ENCODE data around the gene SAP30L.

Gene SAP30L

DNA sequence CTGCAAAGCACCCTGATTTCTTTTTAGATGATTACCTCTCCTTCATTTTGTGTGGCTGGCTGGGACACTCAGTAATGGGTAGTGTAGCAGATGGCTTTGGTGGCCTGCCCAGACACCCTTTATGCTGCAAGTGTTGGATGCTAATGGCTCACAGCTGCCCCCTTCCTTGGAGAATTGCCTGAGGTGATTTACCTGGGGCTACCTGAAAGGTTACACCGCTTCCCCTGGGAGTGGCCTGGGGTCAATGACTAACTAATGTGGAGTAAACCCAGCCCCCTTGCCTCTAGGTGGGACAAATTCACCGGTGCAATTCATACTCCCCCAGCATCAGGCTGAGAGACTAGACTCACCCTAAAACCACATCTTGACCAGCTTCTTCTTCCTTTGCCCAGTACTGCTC lies 55.8 kb downstream of the SAP30L start:
- Histone ChIP-seq H3K4me1 (ENCODE audit: insufficient read depth, low read length) (no peaks in the 10 kb centered on the region), H3K4me3 (ENCODE audit: low read length) (no peak overlapping the region), H3K9me3 (ENCODE audit: insufficient read depth, low read depth, low read length) (no peaks in the 10 kb centered on the region), H3K9ac (ENCODE audit: low read depth, low read length) (no peak overlapping the region), H3K36me3 (ENCODE audit: insufficient read depth, low read length) (no peaks in the 10 kb centered on the region), H3K27ac (ENCODE audit: low read depth, low read length) (no peak overlapping the region), H3K27me3 (ENCODE audit: insufficient read depth, low read length) (no peaks in the 10 kb centered on the region)
- WGBS, result 45% methylated on average over 2 of the region's 2 CpGs

DNA sequence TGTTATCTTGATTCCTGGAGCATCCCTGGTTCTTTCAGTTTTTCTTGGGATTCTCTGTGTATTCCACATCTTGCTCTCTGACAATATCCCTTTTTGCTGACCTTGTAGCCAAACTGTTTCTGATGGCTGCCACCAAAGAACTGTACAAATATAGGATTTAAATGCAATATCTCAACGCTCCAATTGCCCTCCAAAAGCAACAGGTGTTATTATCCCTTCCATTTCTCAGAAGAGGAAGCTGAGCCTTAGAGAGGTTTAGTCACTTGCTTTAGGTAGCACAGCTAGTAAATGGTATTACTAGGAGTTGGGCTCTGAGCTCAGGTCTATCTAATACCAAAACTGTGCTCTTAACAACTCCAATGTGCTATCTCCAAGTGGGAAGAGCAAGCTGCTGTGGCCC lies 56.4 kb downstream of the SAP30L start:
- WGBS, result no CpG with 5 or more reads among the region's 1 CpG
- no peaks in the 10 kb centered on the region for H3K27me3 ChIP-seq (ENCODE audit: insufficient read depth, low read length)
- no peaks in the 10 kb centered on the region for H3K9me3 ChIP-seq (ENCODE audit: insufficient read depth, low read depth, low read length)
- H3K27ac ChIP-seq (ENCODE audit: low read depth, low read length), result no peak overlapping the region
- H3K9ac ChIP-seq (ENCODE audit: low read depth, low read length), result no peak overlapping the region
- H3K4me1 ChIP-seq (ENCODE audit: insufficient read depth, low read length), result no peaks in the 10 kb centered on the region
- H3K36me3 ChIP-seq (ENCODE audit: insufficient read depth, low read length), result no peaks in the 10 kb centered on the region
- H3K4me3 ChIP-seq (ENCODE audit: low read length), result no peak overlapping the region

DNA sequence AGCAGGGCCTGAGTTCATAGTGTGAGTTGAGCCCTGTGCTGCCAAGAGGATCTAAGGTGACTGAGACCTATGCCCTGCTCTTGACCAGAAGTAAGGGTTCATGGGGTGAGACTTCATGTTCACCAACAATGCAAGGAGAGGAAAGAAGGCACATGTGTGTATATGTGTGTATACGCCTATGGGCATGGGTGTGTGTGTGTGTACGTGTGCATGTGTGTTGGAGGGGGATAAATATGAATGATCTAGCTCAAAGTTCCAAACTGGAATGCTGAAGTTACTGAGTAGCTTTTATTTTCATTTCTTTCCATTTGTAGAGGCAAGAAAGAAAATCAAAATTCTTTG lies 57.9 kb downstream of the SAP30L start:
- 92% methylated on average over 2 of the region's 2 CpGs for WGBS

DNA sequence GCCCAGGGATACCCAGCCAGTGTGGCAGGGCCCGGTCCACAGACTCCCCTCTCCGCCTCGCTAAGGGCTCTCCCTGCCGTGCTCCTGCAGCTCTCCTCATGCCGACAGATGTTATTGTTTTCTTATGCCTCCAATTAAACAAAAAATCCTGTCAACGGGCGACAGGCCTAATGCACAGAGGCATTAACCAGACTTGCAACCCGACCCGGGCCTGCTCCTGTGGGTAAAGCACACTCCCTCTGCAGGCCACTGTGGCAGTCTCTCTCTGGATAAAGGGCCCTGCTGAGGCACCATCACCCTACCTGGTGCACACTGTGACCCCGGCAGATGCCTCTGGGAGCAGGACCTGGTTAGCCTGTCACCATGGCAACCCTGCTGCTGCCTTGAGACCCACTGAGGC lies 59.8 kb downstream of the SAP30L start:
- no peak overlapping the region for H3K9ac ChIP-seq (ENCODE audit: low read depth, low read length)
- H3K4me3 ChIP-seq (ENCODE audit: low read length), result no peak overlapping the region
- no peaks in the 10 kb centered on the region for H3K36me3 ChIP-seq (ENCODE audit: insufficient read depth, low read length)
- H3K27me3 ChIP-seq (ENCODE audit: insufficient read depth, low read length), result no peaks in the 10 kb centered on the region
- no peaks in the 10 kb centered on the region for H3K9me3 ChIP-seq (ENCODE audit: insufficient read depth, low read depth, low read length)
- H3K4me1 ChIP-seq (ENCODE audit: insufficient read depth, low read length), result no peaks in the 10 kb centered on the region
- no peak overlapping the region for H3K27ac ChIP-seq (ENCODE audit: low read depth, low read length)
- WGBS, result 79% methylated on average over 10 of the region's 10 CpGs

More for the DNA sequence above, 57.9 kb downstream of the SAP30L start:
- Histone ChIP-seq H3K4me1 (ENCODE audit: insufficient read depth, low read length) (no peaks in the 10 kb centered on the region), H3K27ac (ENCODE audit: low read depth, low read length) (no peak overlapping the region), H3K9ac (ENCODE audit: low read depth, low read length) (no peak overlapping the region), H3K9me3 (ENCODE audit: insufficient read depth, low read depth, low read length) (no peaks in the 10 kb centered on the region), H3K4me3 (ENCODE audit: low read length) (no peak overlapping the region), H3K27me3 (ENCODE audit: insufficient read depth, low read length) (no peaks in the 10 kb centered on the region), H3K36me3 (ENCODE audit: insufficient read depth, low read length) (no peaks in the 10 kb centered on the region)

DNA sequence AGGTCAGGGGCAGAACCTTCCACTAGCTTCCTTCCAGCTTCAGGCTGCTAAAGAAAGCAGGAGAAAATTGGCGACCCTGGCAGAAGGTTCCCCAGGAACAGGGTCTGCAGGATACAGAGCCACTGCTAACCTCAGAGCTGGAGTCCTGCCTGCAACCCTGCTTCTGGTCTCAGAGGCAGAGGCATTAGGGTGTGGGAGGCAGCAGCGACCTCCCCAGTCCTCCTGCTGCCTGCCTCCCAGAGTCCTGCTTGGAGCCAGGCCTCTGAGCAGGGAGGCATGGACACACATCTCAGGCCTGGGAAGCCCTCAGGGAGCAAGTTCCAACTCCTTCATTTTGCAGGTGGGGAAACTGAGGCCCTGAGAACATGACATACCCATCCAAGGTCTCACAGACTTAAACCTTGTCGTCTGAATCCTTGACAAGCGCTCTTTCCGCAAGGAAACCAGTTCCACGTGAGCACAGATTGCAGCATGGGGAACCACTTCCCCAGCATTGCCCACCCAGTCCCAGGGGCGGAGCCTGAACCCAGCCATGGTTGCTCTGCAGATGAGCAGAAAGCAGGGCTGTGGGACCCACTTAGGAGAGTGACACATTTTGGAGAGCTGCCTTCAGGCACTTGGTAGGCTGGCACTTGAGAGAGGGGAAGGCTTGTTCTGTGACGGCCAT lies 60.4 kb downstream of the SAP30L start:
- Histone ChIP-seq H3K4me3 (ENCODE audit: low read length) (no peak overlapping the region), H3K27me3 (ENCODE audit: insufficient read depth, low read length) (no peaks in the 10 kb centered on the region), H3K4me1 (ENCODE audit: insufficient read depth, low read length) (no peaks in the 10 kb centered on the region), H3K36me3 (ENCODE audit: insufficient read depth, low read length) (no peaks in the 10 kb centered on the region), H3K9ac (ENCODE audit: low read depth, low read length) (no peak overlapping the region), H3K9me3 (ENCODE audit: insufficient read depth, low read depth, low read length) (no peaks in the 10 kb centered on the region), H3K27ac (ENCODE audit: low read depth, low read length) (no peak overlapping the region)
- WGBS, result 91% methylated on average over 8 of the region's 8 CpGs

DNA sequence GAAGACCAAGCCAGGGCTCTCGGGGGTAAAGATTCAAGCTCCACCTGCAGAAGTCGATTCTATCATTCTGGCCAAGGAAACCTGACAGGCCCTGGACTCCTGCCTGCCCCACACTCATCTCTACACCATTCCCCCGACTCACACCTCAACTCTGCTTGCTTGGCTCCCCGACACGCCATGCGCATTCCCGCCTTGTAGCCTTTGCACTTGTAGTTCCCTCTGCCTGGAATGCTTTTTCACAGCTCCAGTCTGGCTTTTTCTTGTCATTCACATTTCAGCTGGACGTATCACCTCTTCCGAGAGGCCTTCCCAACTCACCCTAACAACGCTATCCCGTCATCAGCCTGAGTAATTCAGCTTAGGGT lies 60.9 kb downstream of the SAP30L start:
- Histone ChIP-seq H3K4me1 (ENCODE audit: insufficient read depth, low read length) (no peaks in the 10 kb centered on the region), H3K36me3 (ENCODE audit: insufficient read depth, low read length) (no peaks in the 10 kb centered on the region)
- WGBS, result 79% methylated on average over 11 of the region's 11 CpGs

DNA sequence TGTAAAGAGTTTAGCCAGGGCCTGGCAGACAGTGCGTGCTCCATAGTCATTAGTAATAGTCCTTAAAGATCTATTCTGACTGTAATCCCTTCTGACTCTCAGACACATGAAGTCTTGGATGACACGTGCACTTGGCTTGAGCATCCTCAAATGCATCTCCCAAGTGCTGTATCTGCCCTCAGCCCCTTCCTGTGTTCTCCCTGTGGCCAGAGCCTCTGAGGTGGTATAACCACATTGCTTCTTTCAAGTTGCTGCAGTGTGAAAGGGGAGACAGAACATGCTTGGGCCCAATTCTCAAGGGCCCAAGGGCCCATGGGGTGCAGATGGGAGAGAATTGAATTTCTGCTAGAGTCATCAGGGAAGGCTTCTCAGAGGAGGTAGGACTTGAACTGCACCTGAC lies 62.3 kb downstream of the SAP30L start:
- Histone ChIP-seq H3K36me3 (ENCODE audit: insufficient read depth, low read length) (no peaks in the 10 kb centered on the region), H3K27ac (ENCODE audit: low read depth, low read length) (no peak overlapping the region), H3K9ac (ENCODE audit: low read depth, low read length) (no peak overlapping the region), H3K4me3 (ENCODE audit: low read length) (no peak overlapping the region), H3K4me1 (ENCODE audit: insufficient read depth, low read length) (no peaks in the 10 kb centered on the region), H3K9me3 (ENCODE audit: insufficient read depth, low read depth, low read length) (no peaks in the 10 kb centered on the region), H3K27me3 (ENCODE audit: insufficient read depth, low read length) (no peaks in the 10 kb centered on the region)
- 86% methylated on average over 2 of the region's 2 CpGs for WGBS

More for the DNA sequence above, 60.9 kb downstream of the SAP30L start:
- no peaks in the 10 kb centered on the region for H3K27me3 ChIP-seq (ENCODE audit: insufficient read depth, low read length)
- H3K9me3 ChIP-seq (ENCODE audit: insufficient read depth, low read depth, low read length), result no peaks in the 10 kb centered on the region
- H3K9ac ChIP-seq (ENCODE audit: low read depth, low read length), result no peak overlapping the region
- no peak overlapping the region for H3K27ac ChIP-seq (ENCODE audit: low read depth, low read length)
- no peak overlapping the region for H3K4me3 ChIP-seq (ENCODE audit: low read length)

DNA sequence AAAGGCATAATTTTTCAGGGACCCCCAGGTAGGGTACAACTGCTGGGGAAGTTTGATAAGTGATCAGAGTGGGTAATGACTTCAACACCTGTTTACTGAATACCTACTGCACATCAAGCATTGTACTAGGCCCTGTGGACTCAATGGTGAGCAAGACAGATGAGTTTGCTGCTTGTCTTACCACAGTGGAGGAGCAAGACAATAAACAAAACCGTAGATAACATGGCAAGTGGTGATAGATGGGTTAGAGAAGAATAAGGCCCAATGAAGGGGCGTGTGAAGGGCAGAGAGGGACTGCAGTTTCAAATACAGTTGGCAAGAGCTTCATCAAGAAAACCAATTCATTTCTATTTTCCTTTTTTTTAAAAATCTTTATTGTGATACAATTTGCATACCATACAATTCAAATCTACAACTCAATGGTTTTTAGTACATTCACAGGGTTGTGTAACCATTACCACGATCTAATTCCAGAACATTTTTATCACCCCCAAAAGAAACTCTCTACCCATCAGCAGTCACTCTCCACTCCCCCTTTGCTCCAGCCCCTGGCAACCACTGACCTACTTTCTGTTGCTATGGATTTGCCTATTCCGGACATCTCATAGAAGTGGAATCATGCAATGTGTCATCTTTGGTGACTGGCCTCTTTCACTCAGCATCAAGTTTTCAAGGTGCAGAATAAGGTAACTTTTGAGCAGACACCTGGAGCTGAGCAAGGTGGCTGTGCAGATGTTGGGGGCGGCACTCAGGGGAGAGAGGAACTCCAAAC lies 64.2 kb downstream of the SAP30L start:
- H3K4me3 ChIP-seq (ENCODE audit: low read length), result no peak overlapping the region
- H3K36me3 ChIP-seq (ENCODE audit: insufficient read depth, low read length), result no peaks in the 10 kb centered on the region
- WGBS, result 84% methylated on average over 5 of the region's 5 CpGs
- no peaks in the 10 kb centered on the region for H3K4me1 ChIP-seq (ENCODE audit: insufficient read depth, low read length)
- H3K27ac ChIP-seq (ENCODE audit: low read depth, low read length), result no peak overlapping the region
- H3K9me3 ChIP-seq (ENCODE audit: insufficient read depth, low read depth, low read length), result no peaks in the 10 kb centered on the region
- H3K9ac ChIP-seq (ENCODE audit: low read depth, low read length), result no peak overlapping the region
- no peaks in the 10 kb centered on the region for H3K27me3 ChIP-seq (ENCODE audit: insufficient read depth, low read length)

Measured in HUES64 (cell line).